Measurements from ENCODE around the gene APBA2. TPM values are rescaled to one million over a fixed set of nuclear protein-coding genes. Genes with fewer than 3 reads are reported as not detected.

APBA2 gene
- total and polyA plus RNA-seq, 2 of the 4 experiments (the other 2 are of a cell fraction) = 21.7 to 33.0 TPM

GRCh38 chr15:28899061-28899738 is 13.4 kb downstream of the APBA2 start:
- Histone ChIP-seq H2BK120ac (ENCODE audit: low read depth, low read length) (no peak overlapping the region), H3K4me3 (ENCODE audit: insufficient read depth, low read depth, low read length) (no peak overlapping the region), H2AFZ (replicated peaks; ENCODE audit: low read length, poor library complexity) (peak overlapping the region; percentile 27), H2BK20ac (ENCODE audit: low read depth, low read length) (no peak overlapping the region), H2BK5ac (ENCODE audit: low read depth, low read length, poor library complexity, severe bottlenecking) (no peak overlapping the region), H3K56ac (ENCODE audit: extremely low read depth, insufficient read depth, low read length) (no peak overlapping the region), H3K9ac (ENCODE audit: low read depth, low read length) (no peak overlapping the region), H3K9me1 (ENCODE audit: insufficient read depth, low read length) (peaks cover 23% of the 10 kb centered on the region), H3K4me1 (ENCODE audit: control insufficient read depth, insufficient read depth, low read length) (peaks cover 7% of the 10 kb centered on the region), H3K18ac (ENCODE audit: low read depth, low read length) (no peak overlapping the region), H3K27ac (ENCODE audit: insufficient read depth, low read length) (no peak overlapping the region), H3K27me3 (ENCODE audit: control insufficient read depth, insufficient read depth, low read length) (no peaks in the 10 kb centered on the region), H4K8ac (ENCODE audit: low read depth in 2 of 2, low read length in 2 of 2) (no peak overlapping the region), H3K4ac (ENCODE audit: low read depth, low read length) (no peak overlapping the region), H3K9me3 (ENCODE audit: control insufficient read depth, insufficient read depth, low read length) (no peaks in the 10 kb centered on the region; the same call in 1 of the 2 replicates), H3K4me2 (ENCODE audit: low read depth, low read length) (no peak overlapping the region), H4K20me1 (ENCODE audit: insufficient read depth, low read length) (peaks cover 9% of the 10 kb centered on the region), H3K79me1 (ENCODE audit: low read depth in 1 of 2, low read length in 2 of 2) (peaks cover 20 to 84% of the 10 kb centered on the region in 2 experiments), H3K23ac (ENCODE audit: low read depth, low read length) (no peak overlapping the region), H2BK15ac (ENCODE audit: low read depth, low read length) (no peak overlapping the region), H4K91ac (ENCODE audit: insufficient read depth, low read depth, low read length) (no peak overlapping the region), H4K5ac (ENCODE audit: low read depth, low read length) (no peak overlapping the region), H3K14ac (replicated peaks; ENCODE audit: low read depth, low read length) (no peak overlapping the region), H2AK5ac (ENCODE audit: low read depth, low read length) (no peak overlapping the region), H3K36me3 (ENCODE audit: control insufficient read depth, insufficient read depth, low read length) (0 out of 2 replicates have a peak, but pooled peaks cover 2% of the 10 kb centered on the region), H2AK9ac (replicated peaks; ENCODE audit: low read depth, low read length, poor library complexity) (no peak overlapping the region)
- TF ChIP-seq MXI1 (IDR thresholded peaks at IDR 0.05; ENCODE audit: borderline replicate concordance, low read depth, low read length) (no peak), RCOR1 (IDR thresholded peaks at IDR 0.05; ENCODE audit: insufficient replicate concordance, low read length) (no peak), POLR2A (IDR thresholded peaks at IDR 0.05; ENCODE audit: low read depth, low read length) (no peak), FOS (IDR thresholded peaks at IDR 0.05; ENCODE audit: low read depth, low read length) (no peak), RFX5 (IDR thresholded peaks at IDR 0.05; ENCODE audit: low read depth, low read length) (no peak), RAD21 (IDR thresholded peaks at IDR 0.05; ENCODE audit: low read length) (no peak), CEBPB (IDR thresholded peaks at IDR 0.05; ENCODE audit: low read depth, low read length) (no peak), MAZ (IDR thresholded peaks at IDR 0.05; ENCODE audit: borderline replicate concordance, low read depth, low read length) (no peak), CHD1 (IDR thresholded peaks at IDR 0.05; ENCODE audit: low read depth, low read length) (no peak), SMC3 (IDR thresholded peaks at IDR 0.05; ENCODE audit: low read depth, low read length) (no peak), USF2 (IDR thresholded peaks at IDR 0.05; ENCODE audit: low read depth, low read length) (no peak), CTCF (conservative IDR thresholded peaks at IDR 0.05; ENCODE audit: low read depth, low read length) (no peak), NFE2L2 (IDR thresholded peaks at IDR 0.05; ENCODE audit: low read depth, low read length) (no peak)
- BruUV-seq (replicated peaks) = no TSS peak
- DNase-seq (no peak), ATAC-seq (ENCODE audit: low read depth) (no peak)
- dilution Hi-C loops (cut with HindIII; ENCODE audit: low sequenced_read_pairs, unreplicated experiment) (no loop called here), in situ Hi-C loops (cut with MboI; ENCODE audit: low sequenced_read_pairs) (no loop called here), intact Hi-C loops (cut with micrococcal nuclease) (no loop called here)
- 97% methylated on average over 18 of the region's 24 CpGs; no CpG with 5 or more reads in 1 of the 2 experiments for WGBS, 2 experiments (ENCODE audit: extremely low coverage in 2 of 2, insufficient read length in 1 of 2)
- CTCF ChIA-PET = interaction anchor here (1.4 kb wide), 1 partner anchor 205 kb away, joined by 3 read pairs; no protein-coding TSS in a partner anchor
- POLR2A ChIA-PET (ENCODE audit: unreplicated experiment) = interaction anchor here (0.7 kb wide), 1 partner anchor 80 kb away, joined by 4 read pairs; no protein-coding TSS in a partner anchor
